ENCODE data around the gene SP7. TPM values are rescaled to one million over a fixed set of nuclear protein-coding genes. Genes with fewer than 3 reads are reported as not detected.
"Not testable (repeated sequence)": the region's sequence is repeated elsewhere in the genome, so short reads cannot be mapped to it uniquely, and the experiment has no call there.

Gene SP7
- total RNA-seq, 2 donors from 2014 or later, result not detected

DNA sequence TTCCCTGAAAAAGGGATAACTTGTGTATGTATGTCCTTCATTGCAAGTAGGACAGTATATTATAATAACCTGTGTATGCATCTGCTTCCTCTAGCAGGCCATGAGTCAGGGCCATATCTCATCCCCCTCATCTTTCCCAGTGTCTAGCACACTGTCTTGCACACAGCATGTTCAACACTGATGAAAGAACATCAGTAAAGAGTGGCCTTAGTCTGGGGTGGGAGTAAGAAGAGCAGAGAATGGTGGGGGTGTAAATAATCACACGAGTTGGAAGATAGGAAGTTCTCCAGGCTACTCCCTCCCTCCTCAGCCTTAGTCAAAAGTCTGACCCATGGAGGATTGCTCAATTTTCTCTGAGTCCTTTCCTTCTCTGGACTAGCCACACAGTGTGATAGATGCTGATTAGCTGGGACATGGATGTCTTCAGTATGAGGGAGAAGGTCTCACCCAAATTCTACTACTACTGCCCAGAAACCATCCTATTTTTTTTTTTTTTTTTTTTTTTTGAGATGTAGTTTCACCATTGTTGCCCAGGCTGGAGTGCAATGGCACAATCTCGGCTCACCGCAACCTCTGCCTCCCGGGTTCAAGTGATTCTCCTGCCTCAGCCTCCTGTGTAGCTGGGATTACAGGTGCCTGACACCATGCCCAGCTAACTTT, 29.2 kb upstream of the SP7 start:
- Histone ChIP-seq H3K9me3 (ENCODE audit: control insufficient read depth, low read length) (no peaks in the 10 kb centered on the region), H3K36me3 (ENCODE audit: control insufficient read depth, insufficient read depth, low read length) (no peaks in the 10 kb centered on the region), H3K27ac (ENCODE audit: low read depth, low read length) (no peak overlapping the region), H3K4me1 (ENCODE audit: control insufficient read depth, insufficient read depth, low read length) (no peaks in the 10 kb centered on the region), H3K4me3 (ENCODE audit: low read length) (no peak overlapping the region), H3K9ac (ENCODE audit: extremely low read depth, low read length, poor library complexity, severe bottlenecking) (no peak overlapping the region), H3K27me3 (ENCODE audit: control insufficient read depth, insufficient read depth, low read length, poor library complexity, severe bottlenecking) (no peaks in the 10 kb centered on the region)
- H3K4me3 Mint-ChIP-seq, result no peak overlapping the region
- H3K4me1 Mint-ChIP-seq, result peaks cover 1% of the 10 kb centered on the region
- no peaks in the 10 kb centered on the region for H3K36me3 Mint-ChIP-seq (ENCODE audit: low read depth)
- TF ChIP-seq, protein P1, sequence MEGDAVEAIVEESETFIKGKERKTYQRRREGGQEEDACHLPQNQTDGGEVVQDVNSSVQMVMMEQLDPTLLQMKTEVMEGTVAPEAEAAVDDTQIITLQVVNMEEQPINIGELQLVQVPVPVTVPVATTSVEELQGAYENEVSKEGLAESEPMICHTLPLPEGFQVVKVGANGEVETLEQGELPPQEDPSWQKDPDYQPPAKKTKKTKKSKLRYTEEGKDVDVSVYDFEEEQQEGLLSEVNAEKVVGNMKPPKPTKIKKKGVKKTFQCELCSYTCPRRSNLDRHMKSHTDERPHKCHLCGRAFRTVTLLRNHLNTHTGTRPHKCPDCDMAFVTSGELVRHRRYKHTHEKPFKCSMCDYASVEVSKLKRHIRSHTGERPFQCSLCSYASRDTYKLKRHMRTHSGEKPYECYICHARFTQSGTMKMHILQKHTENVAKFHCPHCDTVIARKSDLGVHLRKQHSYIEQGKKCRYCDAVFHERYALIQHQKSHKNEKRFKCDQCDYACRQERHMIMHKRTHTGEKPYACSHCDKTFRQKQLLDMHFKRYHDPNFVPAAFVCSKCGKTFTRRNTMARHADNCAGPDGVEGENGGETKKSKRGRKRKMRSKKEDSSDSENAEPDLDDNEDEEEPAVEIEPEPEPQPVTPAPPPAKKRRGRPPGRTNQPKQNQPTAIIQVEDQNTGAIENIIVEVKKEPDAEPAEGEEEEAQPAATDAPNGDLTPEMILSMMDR (conservative IDR thresholded peaks at IDR 0.05), result no peak
- H3K9me3 Mint-ChIP-seq, result no peaks in the 10 kb centered on the region
- 95 to 96% methylated on average over 3 to 4 of the region's 4 CpGs for WGBS, 2 experiments (ENCODE audit: insufficient coverage in 1 of 2, insufficient read length in 1 of 2)
- DNase-seq, result no peak
- no peak overlapping the region for H3K27ac Mint-ChIP-seq
- H3K27me3 Mint-ChIP-seq (ENCODE audit: insufficient read depth), result no peaks in the 10 kb centered on the region

DNA sequence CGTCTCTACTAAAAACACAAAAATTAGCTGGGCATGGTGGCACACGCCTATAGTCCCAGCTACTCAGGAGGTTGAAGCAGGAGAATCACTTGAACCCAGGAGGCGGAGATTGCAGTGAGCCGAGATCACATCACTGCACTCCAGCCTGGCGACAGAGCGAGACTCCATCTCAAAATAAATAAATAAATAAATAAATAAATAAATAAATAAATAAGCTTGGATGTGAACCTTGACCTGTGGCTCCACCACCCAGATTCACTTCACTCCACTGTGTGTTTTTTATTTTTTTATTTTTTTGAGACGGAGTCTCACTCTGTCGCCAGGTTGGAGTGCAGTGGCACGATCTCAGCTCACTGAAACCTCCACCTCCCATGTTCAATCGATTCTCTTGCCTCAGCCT, 25.5 kb upstream of the SP7 start:
- not testable (repeated sequence) for H3K4me3 ChIP-seq (ENCODE audit: low read length); H3K27ac ChIP-seq (ENCODE audit: low read depth, low read length); H3K27me3 ChIP-seq (ENCODE audit: control insufficient read depth, insufficient read depth, low read length, poor library complexity, severe bottlenecking); H3K4me3 Mint-ChIP-seq; H3K4me1 ChIP-seq (ENCODE audit: control insufficient read depth, insufficient read depth, low read length); H3K36me3 Mint-ChIP-seq (ENCODE audit: low read depth); H3K9ac ChIP-seq (ENCODE audit: extremely low read depth, low read length, poor library complexity, severe bottlenecking); H3K4me1 Mint-ChIP-seq; H3K9me3 ChIP-seq (ENCODE audit: control insufficient read depth, low read length); H3K9me3 Mint-ChIP-seq; H3K36me3 ChIP-seq (ENCODE audit: control insufficient read depth, insufficient read depth, low read length); DNase-seq; H3K27me3 Mint-ChIP-seq (ENCODE audit: insufficient read depth); H3K27ac Mint-ChIP-seq
- 90 to 98% methylated on average over 5 to 7 of the region's 10 CpGs for WGBS, 2 experiments (ENCODE audit: insufficient coverage in 1 of 2, insufficient read length in 1 of 2)

DNA sequence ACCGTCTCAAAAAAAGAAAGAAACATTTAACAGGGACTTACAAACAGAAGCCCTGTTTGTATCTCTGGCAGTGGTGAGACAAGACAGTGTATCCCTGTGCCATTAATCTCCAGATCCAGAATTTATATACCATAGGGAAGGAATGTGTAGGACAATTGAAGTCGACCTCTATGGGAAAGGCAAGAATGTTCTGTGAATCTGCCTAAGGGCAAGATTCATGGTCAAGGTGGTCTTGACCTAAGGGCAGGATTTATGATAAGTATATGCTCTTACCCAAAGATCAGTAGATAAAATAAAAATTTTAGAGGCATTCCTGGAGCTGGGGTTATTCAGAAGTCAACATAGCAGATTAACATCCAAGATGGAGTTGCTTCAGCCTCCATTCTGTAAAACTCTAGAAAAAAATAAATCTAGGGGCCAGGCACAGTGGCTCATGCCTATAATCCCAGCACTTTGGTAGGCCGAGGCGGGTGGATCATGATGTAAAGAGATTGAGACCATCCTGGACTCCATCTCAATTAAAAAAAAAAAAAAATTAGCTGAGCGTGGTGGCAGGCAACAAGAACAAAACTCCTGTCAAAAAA, 22.8 kb upstream of the SP7 start:
- Histone ChIP-seq H3K4me1 (ENCODE audit: control insufficient read depth, insufficient read depth, low read length) (no peaks in the 10 kb centered on the region), H3K36me3 (ENCODE audit: control insufficient read depth, insufficient read depth, low read length) (no peaks in the 10 kb centered on the region), H3K4me3 (ENCODE audit: low read length) (no peak overlapping the region), H3K27ac (ENCODE audit: low read depth, low read length) (no peak overlapping the region), H3K9me3 (ENCODE audit: control insufficient read depth, low read length) (no peaks in the 10 kb centered on the region), H3K9ac (ENCODE audit: extremely low read depth, low read length, poor library complexity, severe bottlenecking) (no peak overlapping the region), H3K27me3 (ENCODE audit: control insufficient read depth, insufficient read depth, low read length, poor library complexity, severe bottlenecking) (no peaks in the 10 kb centered on the region)
- Mint-ChIP-seq H3K4me1 (no peaks in the 10 kb centered on the region), H3K27ac (no peak overlapping the region), H3K4me3 (no peak overlapping the region), H3K36me3 (ENCODE audit: low read depth) (no peaks in the 10 kb centered on the region), H3K9me3 (no peaks in the 10 kb centered on the region), H3K27me3 (ENCODE audit: insufficient read depth) (no peaks in the 10 kb centered on the region)
- DNase-seq, result no peak
- TF ChIP-seq, protein P1 (conservative IDR thresholded peaks at IDR 0.05), result no peak
- 96% methylated on average over 4 of the region's 5 CpGs for WGBS, 2 experiments (ENCODE audit: insufficient coverage in 1 of 2, insufficient read length in 1 of 2)
